ENCODE data around the gene CRB1. TPM values are rescaled to one million over a fixed set of nuclear protein-coding genes. Genes with fewer than 3 reads are reported as not detected.

The CRB1 gene
- total RNA-seq, 4 donors from 2014 or later, result 0.12 to 0.54 (median 0.33) TPM

DNA sequence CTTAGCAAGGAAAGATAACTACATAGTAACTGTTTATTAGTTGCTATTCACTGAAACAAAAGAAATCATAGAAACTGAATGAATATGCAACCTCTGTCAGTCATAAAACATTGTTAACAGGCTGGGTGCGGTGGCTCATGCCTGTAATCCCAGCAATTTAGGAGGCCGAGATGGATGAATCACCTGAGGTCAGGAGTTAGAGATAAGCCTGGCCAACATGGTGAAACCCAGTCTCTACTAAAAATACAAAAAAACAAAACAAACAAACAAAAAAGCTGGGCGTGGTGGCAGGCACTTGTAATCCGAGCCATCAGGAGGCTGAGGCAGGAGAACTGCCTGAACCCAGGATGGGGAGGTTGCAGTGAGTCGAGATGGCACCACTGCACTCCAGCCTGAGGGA lies 44.1 kb downstream of the CRB1 start:
- H3K27me3 ChIP-seq, result no peaks in the 10 kb centered on the region
- 70 to 80% methylated on average over 5 of the region's 5 CpGs for WGBS, 2 donors (ENCODE audit: low coverage in 1 of 2)
- H3K27ac ChIP-seq, result no peak overlapping the region
- H3K9me3 ChIP-seq, result no peaks in the 10 kb centered on the region
- H3K4me3 ChIP-seq, result no peak overlapping the region
- no peak for ATAC-seq
- no peaks in the 10 kb centered on the region for H3K4me1 ChIP-seq
- no peaks in the 10 kb centered on the region for H3K36me3 ChIP-seq
- TF ChIP-seq CTCF (IDR thresholded peaks at IDR 0.05) (no peak), EP300 (IDR thresholded peaks at IDR 0.05) (no peak)

DNA sequence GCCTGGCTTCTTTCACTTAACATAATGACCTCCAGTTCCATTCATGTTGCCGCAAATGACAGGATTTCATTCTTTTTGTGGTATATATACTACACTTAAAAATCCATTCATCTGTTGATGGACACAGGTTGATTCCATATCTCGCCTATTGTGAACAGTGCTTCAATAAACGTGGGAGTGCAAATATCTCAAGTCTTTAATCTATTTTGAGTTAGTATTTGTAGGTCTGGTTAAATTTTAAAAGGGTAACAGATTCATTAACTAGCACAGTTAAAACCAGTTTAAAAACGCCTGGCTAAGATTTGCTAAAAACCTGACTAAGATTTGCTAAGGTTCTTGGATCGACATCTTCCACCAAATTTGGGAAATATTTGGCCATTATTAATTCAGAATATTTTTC lies 45.7 kb downstream of the CRB1 start:
- Histone ChIP-seq H3K4me3 (no peak overlapping the region), H3K4me1 (no peaks in the 10 kb centered on the region), H3K36me3 (no peaks in the 10 kb centered on the region), H3K27ac (no peak overlapping the region), H3K27me3 (no peaks in the 10 kb centered on the region), H3K9me3 (no peaks in the 10 kb centered on the region)
- 56% methylated on average over 5 of the region's 5 CpGs for WGBS, 2 donors (ENCODE audit: low coverage in 1 of 2)
- TF ChIP-seq POLR2A (IDR thresholded peaks at IDR 0.05) (no peak), CTCF (IDR thresholded peaks at IDR 0.05) (no peak), POLR2AphosphoS5 (IDR thresholded peaks at IDR 0.05) (no peak), EP300 (IDR thresholded peaks at IDR 0.05) (no peak)
- ATAC-seq, result no peak

GRCh38 chr1:197314682-197315081 lies 46.6 kb downstream of the CRB1 start:
- H3K36me3 ChIP-seq, result no peaks in the 10 kb centered on the region
- H3K27ac ChIP-seq, result no peak overlapping the region
- no peaks in the 10 kb centered on the region for H3K27me3 ChIP-seq
- TF ChIP-seq EP300 (IDR thresholded peaks at IDR 0.05), result no peak
- no peak for TF ChIP-seq POLR2AphosphoS5 (IDR thresholded peaks at IDR 0.05)
- no peak for TF ChIP-seq POLR2A (IDR thresholded peaks at IDR 0.05)
- no peak for TF ChIP-seq CTCF (IDR thresholded peaks at IDR 0.05)
- H3K9me3 ChIP-seq, result no peaks in the 10 kb centered on the region
- ATAC-seq, result no peak
- H3K4me1 ChIP-seq, result no peaks in the 10 kb centered on the region
- no peak overlapping the region for H3K4me3 ChIP-seq

DNA sequence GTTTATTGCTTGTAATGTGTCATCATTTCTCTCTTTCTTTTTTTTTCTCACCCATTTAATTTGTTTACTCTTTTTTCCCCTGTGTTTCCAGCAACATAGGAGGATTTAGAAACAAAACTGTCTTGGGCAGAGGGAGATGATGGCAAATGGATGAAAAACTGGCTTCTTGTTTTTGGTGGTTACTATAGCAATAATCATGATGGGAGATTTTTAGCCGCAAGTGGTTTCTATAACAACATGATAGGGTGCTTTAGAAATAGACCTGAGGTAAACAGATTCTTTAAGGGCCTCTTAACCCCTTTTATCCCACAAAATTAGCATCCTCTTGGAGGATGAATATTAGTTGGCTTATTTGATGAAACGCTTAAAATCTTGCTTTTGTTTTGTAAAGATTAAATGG lies 51.6 kb downstream of the CRB1 start:
- H3K4me3 ChIP-seq, result no peak overlapping the region
- no peaks in the 10 kb centered on the region for H3K4me1 ChIP-seq
- no peaks in the 10 kb centered on the region for H3K27me3 ChIP-seq
- TF ChIP-seq POLR2A (IDR thresholded peaks at IDR 0.05) (no peak), POLR2AphosphoS5 (IDR thresholded peaks at IDR 0.05) (no peak), CTCF (IDR thresholded peaks at IDR 0.05) (no peak), EP300 (IDR thresholded peaks at IDR 0.05) (no peak)
- H3K36me3 ChIP-seq, result no peaks in the 10 kb centered on the region
- 50 to 62% methylated on average over 2 of the region's 2 CpGs for WGBS, 2 donors (ENCODE audit: low coverage in 1 of 2)
- no peak overlapping the region for H3K27ac ChIP-seq
- no peak for ATAC-seq
- no peaks in the 10 kb centered on the region for H3K9me3 ChIP-seq

GRCh38 chr1:197320991-197321531 lies 53.0 kb downstream of the CRB1 start:
- Histone ChIP-seq H3K27me3 (no peaks in the 10 kb centered on the region), H3K4me3 (no peak overlapping the region), H3K27ac (no peak overlapping the region), H3K36me3 (no peaks in the 10 kb centered on the region), H3K4me1 (no peaks in the 10 kb centered on the region), H3K9me3 (no peaks in the 10 kb centered on the region)
- peak; percentile 51 for ATAC-seq
- TF ChIP-seq EP300 (IDR thresholded peaks at IDR 0.05), result no peak
- no peak for TF ChIP-seq POLR2A (IDR thresholded peaks at IDR 0.05)
- no peak for TF ChIP-seq POLR2AphosphoS5 (IDR thresholded peaks at IDR 0.05)
- TF ChIP-seq CTCF (IDR thresholded peaks at IDR 0.05), result no peak
- WGBS, 2 donors (ENCODE audit: low coverage in 1 of 2), result 63 to 72% methylated on average over 2 of the region's 2 CpGs

Measured in gastroesophageal sphincter (tissue), 4 donors.